ENCODE results near the gene NINJ2.

NINJ2 gene

GRCh38 chr12:546265-546919 lies 116.9 kb downstream of the NINJ2 start:
- no peak for DNase-seq

DNA sequence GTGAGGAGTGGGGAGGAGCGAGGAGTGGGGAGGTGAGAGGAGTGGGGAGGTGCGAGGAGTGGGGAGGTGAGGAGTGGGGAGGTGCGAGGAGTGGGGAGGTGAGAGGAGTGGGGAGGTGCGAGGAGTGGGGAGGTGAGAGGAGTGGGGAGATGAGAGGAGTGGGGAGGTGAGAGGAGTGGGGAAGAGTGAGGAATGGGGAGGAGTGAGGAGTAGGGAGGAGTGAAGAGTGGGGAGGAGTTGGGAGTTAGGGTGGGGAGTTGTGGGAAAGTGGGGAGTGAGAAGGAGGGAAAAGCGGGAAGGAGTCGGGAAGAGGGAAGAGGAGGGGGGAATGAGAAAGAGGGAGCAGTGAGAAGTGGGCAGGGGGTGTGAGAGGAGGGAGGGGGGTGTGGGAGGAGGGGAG lies 117.4 kb downstream of the NINJ2 start:
- DNase-seq: no peak

DNA sequence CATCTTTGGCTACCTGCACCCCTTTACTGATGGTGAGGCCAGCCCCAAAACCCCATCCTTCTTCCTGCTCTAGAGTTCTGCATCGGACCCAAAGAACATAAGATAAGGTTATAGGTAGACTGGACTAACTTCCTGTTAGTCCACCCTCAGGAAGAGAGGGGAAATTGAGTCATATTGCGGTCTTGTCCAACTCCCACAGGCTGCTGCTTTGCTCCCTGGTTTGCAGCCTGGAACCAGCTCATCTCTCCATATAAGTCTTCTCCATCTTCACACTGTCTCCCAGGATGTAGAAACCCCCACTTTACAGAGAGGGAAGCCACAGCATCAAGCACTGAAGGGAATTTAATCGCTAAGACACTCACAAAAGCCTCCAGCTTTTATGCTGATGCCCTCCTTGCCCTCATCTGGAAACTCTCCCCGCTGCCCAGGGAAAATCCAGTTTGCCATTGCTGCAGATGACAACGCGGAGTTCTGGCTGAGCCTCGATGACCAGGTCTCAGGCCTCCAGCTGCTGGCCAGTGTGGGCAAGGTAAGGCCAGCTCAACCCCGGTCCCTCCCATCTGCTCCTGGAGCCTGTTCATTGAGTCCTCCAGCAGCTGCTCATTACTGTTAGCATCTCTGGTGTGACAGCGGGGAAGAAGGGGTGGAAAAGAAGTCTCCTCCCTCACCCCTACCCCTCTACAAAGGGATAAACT lies 118.2 kb downstream of the NINJ2 start:
- DNase-seq: no peak

GRCh38 chr12:544142-544541 lies 119.1 kb downstream of the NINJ2 start:
- no peak for DNase-seq

DNA sequence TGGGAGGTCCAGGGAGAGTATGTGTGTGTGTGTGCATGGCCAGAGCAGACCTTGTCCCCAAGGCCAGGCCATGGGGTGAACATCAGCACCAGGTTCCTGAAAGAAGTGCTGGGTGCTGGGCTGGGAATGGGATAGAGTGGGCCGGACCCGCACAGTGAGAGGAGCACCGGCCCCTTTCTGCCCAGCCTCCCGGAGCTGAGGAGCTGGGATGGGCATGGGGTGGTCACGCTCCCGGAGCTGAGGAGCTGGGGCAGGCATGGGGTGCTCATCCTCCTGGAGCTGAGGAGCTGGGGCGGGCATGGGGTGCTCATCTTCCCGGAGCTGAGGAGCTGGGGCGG lies 120.2 kb downstream of the NINJ2 start:
- DNase-seq: no peak

- DNase-seq: no peak
These were observed 120.7 kb downstream of the NINJ2 start for GRCh38 chr12:542395-543113.

GRCh38 chr12:541676-542324 lies 121.4 kb downstream of the NINJ2 start:
- no peak for DNase-seq

- no peak for DNase-seq
These were observed 123.5 kb downstream of the NINJ2 start for GRCh38 chr12:539540-540310.

GRCh38 chr12:538731-539539 lies 124.3 kb downstream of the NINJ2 start:
- DNase-seq: no peak

DNA sequence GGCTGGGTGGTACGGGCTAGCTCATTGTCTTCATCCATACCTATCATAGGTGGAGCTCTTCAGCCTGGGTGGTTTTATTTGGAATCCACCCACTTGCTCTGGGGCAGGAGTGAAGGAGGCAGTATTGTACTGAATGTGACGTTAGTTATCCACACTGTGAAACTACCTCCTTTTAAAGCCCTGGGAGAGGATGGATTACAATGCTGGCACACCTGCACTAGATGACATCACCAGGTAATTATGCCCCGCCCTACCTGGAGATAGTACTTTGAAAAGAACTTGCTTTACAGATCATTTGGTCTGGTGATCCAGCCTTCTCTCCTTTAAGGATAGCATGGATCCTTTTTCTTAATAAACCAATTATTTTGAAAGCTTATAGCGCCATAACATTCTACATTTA lies 125.5 kb downstream of the NINJ2 start:
- DNase-seq: no peak

DNA sequence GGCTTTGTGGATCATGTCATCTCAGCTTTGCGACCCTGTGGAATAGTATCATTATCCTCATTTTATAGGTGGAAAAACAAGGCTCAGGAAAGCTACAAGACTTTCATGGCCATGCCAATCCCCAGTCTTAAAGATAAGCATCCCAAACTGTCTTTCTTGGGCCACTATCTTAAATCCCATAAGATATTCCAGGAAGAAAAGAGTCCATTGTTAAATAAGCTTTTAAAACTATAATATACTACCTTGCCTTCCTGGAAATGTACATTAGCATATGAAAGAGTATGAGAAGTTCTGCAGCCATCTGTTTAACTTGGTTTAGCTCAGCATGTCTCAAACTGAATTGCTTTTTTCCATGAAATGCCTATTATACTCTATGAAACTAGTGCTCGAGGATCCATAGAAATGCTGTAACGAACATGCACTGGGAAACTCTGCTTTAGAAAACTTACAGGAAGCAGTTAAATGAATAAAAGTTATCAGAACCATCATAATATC lies 126.4 kb downstream of the NINJ2 start:
- DNase-seq: no peak

- DNase-seq: no peak
These were observed 127.8 kb downstream of the NINJ2 start for GRCh38 chr12:535396-535795.

DNA sequence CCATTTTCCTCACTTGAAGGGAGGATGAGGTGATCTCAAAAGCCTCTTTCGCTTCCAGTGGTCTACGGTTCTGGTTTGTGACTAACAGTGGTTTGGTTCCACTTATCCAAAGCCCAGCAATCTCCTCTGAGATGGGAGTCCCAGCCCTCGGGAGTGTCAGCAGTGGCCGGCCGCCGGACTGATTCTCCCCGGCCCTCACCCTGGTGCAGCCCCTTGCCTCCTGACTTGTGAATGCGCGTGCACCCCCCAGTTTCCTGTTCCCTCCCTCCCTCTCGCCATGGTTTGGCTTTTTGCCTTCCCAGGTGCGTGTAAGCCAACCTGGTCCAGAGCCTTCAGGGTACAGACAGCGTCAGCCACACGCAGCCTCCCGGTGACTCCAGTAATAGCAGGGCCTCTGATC lies 129.0 kb downstream of the NINJ2 start:
- DNase-seq: no peak

GRCh38 chr12:533718-534117 lies 129.5 kb downstream of the NINJ2 start:
- DNase-seq: no peak

GRCh38 chr12:532908-533565 lies 130.2 kb downstream of the NINJ2 start:
- DNase-seq: no peak

- DNase-seq: no peak
These were observed 131.2 kb downstream of the NINJ2 start for GRCh38 chr12:531951-532585.

- no peak for DNase-seq
These were observed 132.4 kb downstream of the NINJ2 start for GRCh38 chr12:530821-531220.

DNA sequence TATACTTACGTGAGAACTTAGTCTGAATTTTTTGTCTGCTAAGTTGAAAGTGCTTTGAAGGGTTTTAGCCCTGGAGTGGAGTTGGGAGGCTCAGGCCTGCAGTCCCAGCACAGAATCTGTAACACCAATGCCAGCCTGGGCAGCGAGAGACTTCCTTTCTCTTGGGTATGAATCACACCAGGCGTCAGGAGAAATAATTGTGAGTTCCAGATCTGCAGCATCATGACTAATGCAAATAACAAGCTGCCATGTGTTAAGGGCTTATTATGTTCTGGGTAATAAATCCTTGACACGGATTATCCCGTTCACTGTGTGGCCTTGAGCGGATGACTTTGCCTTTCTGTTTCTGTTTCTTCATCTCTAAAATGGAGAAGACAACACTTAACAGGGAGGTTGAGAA lies 132.9 kb downstream of the NINJ2 start:
- no peak for DNase-seq

DNA sequence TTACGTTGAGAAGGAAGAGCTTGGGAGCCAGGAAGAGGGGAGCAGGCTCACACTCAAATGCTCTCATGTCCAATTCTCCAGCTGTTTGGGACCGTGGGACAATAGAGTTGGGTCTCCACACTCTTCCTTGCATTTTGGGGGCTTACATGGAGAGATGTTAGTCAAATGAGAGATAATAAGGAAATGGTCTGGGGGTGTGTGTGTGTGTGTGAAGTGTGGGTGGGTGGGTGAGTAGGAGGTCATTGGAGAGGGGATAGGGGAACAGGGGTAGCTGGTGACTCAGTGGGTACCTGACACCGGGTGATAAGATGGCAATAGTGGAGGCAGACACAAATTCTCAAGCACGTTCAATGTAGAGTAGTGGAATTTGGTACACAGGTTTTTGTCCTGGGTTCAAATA lies 135.5 kb downstream of the NINJ2 start:
- DNase-seq: no peak

GRCh38 chr12:527241-527640 lies 136.0 kb downstream of the NINJ2 start:
- DNase-seq: no peak

- DNase-seq: no peak
These were observed 137.2 kb downstream of the NINJ2 start for GRCh38 chr12:526089-526488.

Data from stimulated activated CD4-positive, alpha-beta T cell treated with anti-CD3 and anti-CD28 coated beads, Interleukin-12 subunit alpha, Interleukin-12 subunit beta, amount 100 ng/mL, for 4 hours (primary cell).